ENCODE results near the gene ARHGEF7.

Gene ARHGEF7

GRCh38 chr13:111282997-111283396, 167.9 kb downstream of the ARHGEF7 start:
- DNase-seq: no peak

GRCh38 chr13:111283457-111283856, 168.3 kb downstream of the ARHGEF7 start:
- no peak for DNase-seq

GRCh38 chr13:111283991-111284390, 168.9 kb downstream of the ARHGEF7 start:
- DNase-seq: no peak

- DNase-seq: no peak
Observed at GRCh38 chr13:111284565-111284964, 169.5 kb downstream of the ARHGEF7 start.

GRCh38 chr13:111286162-111286561, 171.1 kb downstream of the ARHGEF7 start:
- no peak for DNase-seq

GRCh38 chr13:111286749-111287148, 171.6 kb downstream of the ARHGEF7 start:
- DNase-seq: no peak

GRCh38 chr13:111287201-111287600, 172.1 kb downstream of the ARHGEF7 start:
- no peak for DNase-seq

- no peak for DNase-seq
Observed at GRCh38 chr13:111288276-111288675, 173.2 kb downstream of the ARHGEF7 start.

- no peak for DNase-seq
Observed at GRCh38 chr13:111289251-111289650, 174.1 kb downstream of the ARHGEF7 start.

- DNase-seq: no peak
Observed at GRCh38 chr13:111291908-111292307, 176.8 kb downstream of the ARHGEF7 start.

- DNase-seq: no peak
Observed at GRCh38 chr13:111292710-111293485, 177.8 kb downstream of the ARHGEF7 start.

GRCh38 chr13:111295886-111296285, 180.8 kb downstream of the ARHGEF7 start:
- no peak for DNase-seq

GRCh38 chr13:111296417-111296816, 181.3 kb downstream of the ARHGEF7 start:
- DNase-seq: no peak

GRCh38 chr13:111298214-111298975, 183.3 kb downstream of the ARHGEF7 start:
- DNase-seq: no peak

- no peak for DNase-seq
Observed at GRCh38 chr13:111302045-111302726, 187.1 kb downstream of the ARHGEF7 start.

- no peak for DNase-seq
Observed at GRCh38 chr13:111303559-111303958, 188.4 kb downstream of the ARHGEF7 start.

GRCh38 chr13:111304041-111304544, 189.0 kb downstream of the ARHGEF7 start:
- no peak for DNase-seq

GRCh38 chr13:111304603-111305289, 189.6 kb downstream of the ARHGEF7 start:
- DNase-seq: no peak

GRCh38 chr13:111312944-111313590, 198.0 kb downstream of the ARHGEF7 start:
- no peak for DNase-seq

- no peak for DNase-seq
Observed at GRCh38 chr13:111313911-111314425, 198.9 kb downstream of the ARHGEF7 start.

GRCh38 chr13:111314852-111315251, 199.7 kb downstream of the ARHGEF7 start:
- no peak for DNase-seq

Measured in NCI-H446 (cell line).